NCI-H2196 (cell line): ENCODE results near the gene CFAP43.

Experiments used
- DNase-seq: peaks from one replicate; lab custom pipeline; 2025; ENCODE audit not compliant: unreplicated experiment; lab: John Stamatoyannopoulos, UW

CFAP43 gene, protein sequence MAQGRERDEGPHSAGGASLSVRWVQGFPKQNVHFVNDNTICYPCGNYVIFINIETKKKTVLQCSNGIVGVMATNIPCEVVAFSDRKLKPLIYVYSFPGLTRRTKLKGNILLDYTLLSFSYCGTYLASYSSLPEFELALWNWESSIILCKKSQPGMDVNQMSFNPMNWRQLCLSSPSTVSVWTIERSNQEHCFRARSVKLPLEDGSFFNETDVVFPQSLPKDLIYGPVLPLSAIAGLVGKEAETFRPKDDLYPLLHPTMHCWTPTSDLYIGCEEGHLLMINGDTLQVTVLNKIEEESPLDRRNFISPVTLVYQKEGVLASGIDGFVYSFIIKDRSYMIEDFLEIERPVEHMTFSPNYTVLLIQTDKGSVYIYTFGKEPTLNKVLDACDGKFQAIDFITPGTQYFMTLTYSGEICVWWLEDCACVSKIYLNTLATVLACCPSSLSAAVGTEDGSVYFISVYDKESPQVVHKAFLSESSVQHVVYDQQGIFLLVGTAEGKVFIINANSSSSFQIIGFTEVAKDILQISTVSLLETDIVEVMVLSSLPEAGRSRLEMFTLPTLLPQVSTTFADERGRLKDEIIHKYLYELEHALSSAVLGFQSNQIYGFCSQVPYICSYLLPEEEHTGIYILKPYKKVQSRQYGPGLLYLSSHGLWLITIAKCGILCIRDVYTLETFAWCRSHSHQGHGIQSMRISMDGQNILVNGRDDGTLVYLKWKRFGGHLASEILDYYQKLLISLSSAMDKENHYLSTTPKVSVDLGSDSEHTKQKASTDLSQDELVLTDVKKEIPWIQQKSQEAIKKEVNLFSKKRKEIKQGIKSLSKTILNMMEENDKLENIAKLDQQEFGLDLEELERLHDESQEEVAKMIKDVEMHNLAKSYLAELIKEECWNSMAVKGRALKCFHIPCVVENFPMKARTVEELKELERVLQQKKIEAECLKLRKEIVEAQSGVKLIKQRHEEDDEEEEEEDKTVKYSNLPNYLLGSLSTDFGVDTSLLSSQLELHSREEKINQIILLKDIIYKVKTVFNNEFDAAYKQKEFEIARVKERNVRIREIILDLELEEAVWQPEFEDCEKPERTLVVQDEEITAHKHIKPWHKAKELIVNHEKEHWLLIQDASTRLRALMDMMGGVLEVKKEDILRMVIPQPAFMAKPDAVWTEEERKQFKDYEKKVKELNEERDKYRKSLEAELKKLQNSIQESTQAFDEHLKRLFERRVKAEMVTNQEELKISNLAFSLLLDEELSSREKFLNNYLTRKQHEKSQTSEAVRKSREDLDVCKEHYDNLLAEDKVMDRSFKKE (N-terminal part only)

DNA sequence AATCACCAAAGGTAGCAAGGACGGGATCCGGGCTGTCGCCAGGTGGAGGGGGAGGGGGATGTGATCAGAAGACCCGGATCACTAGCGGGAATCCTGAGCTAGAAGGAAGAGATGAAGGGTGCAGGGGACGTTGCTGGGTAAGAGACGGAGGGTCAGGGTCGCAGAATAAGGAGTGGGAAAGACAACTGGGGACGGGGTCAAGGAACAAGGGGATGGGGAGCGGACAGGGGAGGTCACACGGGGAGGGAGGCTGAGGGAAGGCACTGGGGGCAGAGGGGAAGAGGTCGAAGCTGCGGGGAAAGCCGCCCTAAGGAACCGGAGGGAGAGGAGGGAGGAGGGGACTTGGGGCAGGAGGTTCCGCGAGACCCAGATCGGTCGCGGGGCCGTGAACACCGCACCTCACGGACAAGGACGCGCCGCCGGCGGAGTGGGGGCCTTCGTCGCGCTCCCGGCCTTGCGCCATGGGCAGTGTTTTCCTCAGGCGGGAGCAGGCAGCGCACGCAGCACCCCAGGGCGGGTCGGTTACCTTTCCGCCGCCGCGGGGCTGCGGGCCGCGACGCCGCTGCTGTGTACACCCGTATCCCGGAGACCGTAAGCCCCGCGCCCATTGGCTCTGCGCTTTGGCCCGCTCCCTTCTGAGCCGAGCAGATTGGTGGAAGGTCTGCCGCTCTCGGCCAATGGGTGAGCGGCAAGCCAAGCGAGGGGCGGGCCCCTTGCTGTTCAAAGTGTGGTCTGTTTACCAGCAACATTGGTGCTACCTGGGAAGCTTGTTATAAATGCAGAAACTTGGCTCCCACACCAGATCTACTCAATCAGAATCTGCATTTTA is at the start of gene CFAP43:
CFAP43 (minus strand) TSS at position 581 of the 829 bp plus-strand sequence; CDS start at position 463, 118 bp downstream.
- DNase-seq, result peak; percentile 87

DNA sequence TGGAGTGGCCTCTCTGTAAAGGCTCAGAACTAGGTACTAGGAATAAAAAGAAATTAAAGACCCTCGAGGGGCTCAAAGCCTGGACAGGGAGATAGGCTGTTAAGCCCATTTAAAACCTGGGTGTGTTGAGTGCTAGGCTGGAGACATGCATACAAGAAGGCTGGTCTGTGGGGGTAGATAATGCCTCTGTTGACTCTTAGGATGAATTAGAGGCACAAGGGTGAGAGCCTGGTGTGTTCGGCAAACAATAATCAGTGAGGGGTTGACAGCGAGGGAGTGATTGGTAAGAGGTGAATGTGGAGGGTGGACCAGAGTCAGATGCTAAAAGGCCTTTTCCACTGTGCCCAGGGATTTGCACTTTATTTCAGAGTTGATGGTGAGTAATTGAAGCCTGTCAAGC is 49.5 kb upstream of the CFAP43 start:
- DNase-seq, result no peak

DNA sequence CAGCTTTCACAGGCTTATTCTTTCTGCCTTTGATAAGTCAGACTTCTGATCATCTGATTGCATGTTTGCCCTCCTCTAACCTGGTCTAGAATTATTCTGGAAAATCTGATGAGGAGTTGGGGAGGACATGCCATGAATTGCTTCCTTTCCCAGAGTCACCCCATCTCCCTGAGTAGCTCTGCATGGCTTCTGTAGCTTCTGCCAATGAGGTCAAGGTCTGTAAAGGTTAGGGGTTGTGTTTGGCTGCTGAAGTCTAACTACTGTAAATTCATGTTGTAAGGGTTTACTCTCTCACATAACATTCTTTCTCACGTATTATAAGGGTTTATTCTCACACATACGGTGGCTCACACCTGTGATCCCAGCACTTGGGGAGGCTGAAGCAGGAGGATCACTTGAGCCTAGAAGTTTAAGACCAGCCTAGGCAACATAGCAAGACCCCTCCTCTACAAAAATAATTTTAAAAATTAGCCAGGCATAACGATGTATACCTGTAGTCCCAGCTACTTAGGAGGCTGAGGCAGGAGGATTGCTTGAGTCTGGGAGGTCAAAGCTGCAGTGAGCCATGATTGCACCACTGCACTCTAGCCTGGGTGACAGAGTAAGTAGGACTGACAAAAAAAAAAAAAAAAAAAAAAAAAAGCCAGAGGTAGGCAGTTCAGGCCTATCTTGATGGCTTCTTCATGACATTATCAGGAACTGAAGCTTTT is 47.5 kb upstream of the CFAP43 start:
- no peak for DNase-seq

DNA sequence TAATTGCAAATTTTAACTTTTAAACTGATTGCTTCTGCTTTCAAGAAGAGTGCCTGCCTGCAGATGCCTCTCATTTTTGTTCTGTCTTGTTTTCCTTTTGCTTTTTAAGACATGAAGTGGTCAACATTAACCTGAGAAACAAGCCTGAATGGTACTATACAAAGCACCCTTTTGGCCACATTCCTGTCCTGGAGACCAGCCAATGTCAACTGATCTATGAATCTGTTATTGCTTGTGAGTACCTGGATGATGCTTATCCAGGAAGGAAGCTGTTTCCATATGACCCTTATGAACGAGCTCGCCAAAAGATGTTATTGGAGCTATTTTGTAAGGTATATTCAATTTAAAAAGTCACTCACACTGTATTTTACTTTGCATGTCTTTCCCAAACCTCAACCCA is 45.6 kb upstream of the CFAP43 start:
- peak; percentile 60 for DNase-seq

DNA sequence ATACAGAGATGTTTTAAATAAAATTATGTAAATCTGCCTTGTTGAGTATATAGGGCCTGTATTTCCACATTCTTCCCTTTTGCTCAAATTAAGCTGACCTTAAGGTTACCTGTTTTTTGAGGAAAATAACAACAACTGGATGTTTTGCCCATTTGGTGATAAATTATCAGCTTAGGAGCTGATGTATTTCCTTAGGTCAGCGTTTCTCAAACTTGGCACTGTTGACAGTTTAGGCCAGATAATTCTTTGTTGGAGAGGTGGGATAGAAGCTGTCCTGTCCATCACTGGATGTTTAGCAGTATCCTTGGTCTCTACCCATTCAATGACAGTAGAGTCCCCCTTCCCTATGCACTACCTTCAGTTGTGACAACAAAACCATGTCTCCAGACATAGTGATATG is 44.0 kb upstream of the CFAP43 start:
- DNase-seq, result no peak

DNA sequence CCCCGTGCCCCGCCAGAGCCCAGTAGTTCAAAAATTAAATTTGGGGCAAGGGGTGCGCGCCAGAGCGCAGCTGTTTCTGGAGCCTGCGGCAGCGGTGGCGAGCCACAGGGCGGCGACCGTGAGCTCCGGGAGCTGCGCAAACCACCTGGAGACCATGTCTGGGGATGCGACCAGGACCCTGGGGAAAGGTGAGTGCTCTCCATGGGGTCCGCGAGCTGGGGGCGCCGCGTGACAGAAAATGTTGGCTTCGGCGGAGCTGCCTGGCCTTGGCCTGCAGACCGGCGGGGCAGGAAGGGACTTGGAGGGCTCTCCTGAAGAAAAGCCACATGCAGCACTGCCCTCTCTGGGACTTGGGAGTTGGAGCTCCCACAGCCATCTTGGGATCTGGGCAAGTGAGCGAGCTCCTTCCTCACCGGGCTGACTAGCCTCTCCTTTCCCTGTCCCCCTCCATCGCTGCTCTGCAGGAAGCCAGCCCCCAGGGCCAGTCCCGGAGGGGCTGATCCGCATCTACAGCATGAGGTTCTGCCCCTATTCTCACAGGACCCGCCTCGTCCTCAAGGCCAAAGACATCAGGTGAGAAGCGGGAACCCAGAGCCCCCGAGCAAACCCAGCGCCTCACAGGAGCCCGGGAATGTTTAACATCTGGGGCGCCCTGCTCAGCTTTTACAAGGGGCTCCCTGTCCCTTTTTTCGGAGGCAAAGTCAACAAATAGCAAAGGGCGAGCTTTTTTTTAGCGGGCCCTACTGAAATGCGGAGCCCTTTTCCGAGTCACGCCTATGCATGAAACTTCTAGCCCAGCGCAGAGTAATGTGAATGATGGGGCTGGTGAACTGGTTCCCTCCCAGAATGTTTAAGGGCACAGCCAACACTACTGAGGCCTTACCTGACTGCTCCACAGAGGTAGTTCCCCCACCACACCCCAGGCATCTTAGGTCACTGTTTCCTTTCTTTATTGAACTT is 42.9 kb upstream of the CFAP43 start:
- DNase-seq, result no peak

DNA sequence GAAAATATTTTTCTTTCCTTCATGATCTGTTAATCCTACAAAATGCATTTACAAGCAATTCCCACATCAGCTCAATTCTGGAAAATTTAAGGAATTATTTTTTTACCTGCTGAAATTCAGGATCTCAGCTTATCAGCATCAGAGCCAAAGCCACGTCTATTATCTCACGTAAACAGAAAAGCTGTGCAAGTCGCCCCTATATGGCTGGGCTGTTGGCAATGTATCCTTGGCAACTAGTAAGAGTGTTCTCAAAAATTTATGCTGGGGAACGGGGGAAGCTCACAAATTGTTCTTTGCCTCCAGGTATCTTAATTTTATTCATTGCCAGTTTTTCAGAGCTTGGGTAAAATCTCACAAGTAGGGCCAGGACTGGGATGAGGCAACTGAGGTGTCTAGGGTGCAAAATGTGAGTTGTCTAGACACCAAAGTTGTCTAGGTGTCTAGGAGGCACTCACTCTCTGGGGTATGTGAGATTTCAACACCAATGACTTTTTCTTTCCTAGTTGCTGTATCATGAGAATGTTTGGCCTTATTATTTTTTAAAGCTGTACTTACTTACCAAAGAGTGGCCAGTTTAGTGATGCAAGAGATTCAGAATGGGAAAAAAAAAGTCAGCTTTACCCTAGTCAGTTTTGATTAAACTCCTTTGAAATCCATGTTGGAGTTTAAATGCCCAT is 41.9 kb upstream of the CFAP43 start:
- no peak for DNase-seq

DNA sequence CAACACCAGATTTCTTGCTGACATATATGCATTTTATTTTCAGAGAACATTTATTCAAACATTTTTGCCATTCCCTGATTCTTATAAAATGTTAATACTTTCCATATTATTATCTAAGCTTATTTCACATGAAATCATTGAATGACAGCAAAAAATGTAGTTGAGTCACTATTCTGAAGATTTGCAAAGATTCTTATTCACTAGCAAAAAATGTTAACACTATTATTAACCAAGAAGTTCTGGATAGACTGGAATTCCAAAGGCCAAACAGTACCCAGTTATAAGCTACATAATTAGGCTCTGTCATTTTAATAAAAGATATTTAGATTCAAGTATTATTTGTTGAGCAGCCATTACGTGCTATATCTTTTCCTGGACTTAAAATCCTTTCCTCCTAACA is 41.1 kb upstream of the CFAP43 start:
- DNase-seq, result no peak

DNA sequence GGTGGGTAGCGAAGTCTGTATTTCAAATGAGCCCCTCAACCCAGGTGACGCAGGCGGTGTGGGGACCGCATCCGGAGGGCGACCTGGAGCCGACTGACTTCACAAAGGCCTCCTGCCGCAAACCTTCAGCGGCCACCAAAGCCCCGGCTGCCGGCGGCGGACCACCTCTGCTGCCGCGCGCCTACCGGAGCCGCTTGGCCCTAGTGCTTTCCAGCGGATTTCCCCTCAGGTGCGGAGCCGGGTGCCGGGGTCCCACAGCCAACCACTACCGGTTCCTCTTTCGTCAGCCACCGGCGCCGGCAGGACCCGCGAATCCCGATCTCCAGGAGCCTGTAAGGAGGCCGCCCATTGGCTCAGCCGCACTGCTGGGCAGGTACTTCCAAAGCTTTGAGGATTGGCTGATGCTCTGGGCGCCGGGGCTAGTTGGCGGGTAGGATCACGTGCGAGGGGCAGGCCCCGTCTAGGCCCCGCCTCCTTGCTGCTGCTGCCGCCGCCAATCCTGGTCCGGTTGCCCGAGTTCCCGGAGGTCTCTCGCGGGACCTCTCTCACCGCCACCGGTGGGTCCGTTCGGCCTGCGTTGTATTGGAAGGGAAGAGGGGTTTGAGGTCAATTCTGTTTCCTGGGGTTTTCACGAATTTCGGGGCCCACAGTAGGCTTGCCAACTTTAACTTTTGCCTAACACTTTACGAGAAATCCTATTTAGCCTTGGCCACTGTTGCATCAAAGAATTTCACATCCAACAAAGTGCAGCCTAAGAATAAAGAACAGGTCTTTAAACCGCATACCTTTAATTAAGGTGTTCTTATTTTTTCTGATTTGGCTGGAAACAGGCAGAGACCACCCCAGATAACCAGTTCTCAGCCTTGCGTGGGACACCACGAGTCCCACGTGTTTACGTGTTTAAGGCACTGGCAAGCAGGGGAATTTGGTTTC is 36.8 kb upstream of the CFAP43 start, which contains the start of gene GSTO2:
GSTO2 (plus strand) TSS at position 472 of the 933 bp plus-strand sequence. CDS start 5,732 bp downstream, outside the sequence.
- peak; percentile 89 for DNase-seq

DNA sequence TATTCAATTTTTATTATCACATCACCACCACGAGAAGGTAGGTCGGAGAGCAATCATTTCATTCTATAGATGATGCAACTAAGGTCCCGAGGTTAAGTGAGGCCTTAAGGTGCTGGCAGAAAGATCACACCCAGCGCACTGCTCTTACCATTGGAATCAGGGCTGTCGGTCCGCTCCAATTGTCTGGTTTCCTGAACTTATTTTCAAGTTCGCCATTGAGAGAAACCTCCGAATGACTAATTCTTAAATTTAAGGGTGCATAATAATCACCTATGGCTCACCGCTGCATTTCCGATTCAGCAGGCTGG is 36.2 kb upstream of the CFAP43 start:
- DNase-seq, result no peak

DNA sequence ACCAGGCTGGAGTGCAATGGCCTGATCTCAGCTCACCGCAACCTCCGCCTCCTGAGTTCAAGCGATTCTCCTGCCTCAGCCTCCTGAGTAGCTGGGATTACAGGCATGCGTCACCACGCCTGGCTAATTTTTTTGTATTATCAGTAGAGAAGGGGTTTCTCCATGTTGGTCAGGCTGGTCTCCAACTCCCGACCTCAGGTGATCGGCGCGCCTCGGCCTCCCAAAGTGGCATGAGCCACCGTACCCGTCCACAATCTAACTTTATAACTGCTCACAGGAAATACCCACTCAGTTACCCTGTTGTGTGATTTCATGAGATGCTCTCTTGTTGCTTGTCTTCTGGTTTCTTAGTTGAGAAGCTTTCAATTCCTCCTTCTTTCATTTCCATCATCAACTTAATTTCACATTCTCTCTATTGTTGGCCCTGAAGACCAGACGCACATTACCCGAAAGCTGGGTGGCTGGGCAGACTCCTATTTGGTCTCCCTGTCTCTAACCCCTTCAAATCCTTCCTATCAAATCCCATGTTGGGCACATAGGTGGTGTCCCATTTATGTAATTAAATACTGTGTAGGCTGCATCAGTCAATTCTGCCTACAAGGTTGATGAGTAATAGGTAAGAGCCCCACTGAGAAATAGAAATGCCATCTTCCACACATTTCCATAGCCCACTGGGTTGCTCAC is 35.7 kb upstream of the CFAP43 start:
- no peak for DNase-seq

DNA sequence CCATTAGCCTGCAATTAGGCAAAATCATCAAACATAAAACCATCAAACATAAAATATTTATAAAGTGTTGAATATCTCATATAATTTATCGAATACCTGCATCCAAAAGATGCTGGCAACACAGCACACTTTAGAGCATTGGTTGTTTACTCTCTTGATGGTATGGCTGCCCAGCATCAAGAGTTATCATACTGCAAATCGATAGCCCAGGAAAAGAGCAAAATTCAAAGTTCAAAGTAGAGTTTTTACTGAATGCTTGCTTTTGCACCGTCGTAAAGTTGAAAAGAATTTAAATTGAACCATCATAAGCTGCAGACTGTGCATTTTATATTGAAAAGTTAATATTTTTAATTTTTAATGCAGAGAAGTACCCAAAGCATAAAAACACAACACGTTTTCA is 32.6 kb upstream of the CFAP43 start:
- no peak for DNase-seq

DNA sequence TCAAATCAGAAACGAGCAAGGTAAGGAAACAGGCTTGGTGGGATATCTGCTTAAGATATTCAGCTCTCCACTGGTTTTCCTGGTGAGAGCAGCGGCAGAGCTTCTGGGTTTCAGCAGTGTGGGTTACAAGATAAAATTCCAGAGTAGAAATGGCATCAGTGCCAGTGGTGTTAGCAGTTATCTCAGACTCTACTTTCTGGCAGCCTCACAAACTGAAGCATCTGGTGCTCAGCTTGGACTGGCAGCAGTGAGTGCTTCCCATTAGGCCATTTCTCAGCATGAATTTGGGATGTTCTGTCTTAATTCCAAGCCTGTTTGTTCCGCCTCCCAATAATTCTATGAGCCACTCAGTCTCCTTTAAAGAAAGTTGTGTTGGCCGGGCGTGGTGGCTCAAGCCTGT is 29.9 kb upstream of the CFAP43 start:
- no peak for DNase-seq

DNA sequence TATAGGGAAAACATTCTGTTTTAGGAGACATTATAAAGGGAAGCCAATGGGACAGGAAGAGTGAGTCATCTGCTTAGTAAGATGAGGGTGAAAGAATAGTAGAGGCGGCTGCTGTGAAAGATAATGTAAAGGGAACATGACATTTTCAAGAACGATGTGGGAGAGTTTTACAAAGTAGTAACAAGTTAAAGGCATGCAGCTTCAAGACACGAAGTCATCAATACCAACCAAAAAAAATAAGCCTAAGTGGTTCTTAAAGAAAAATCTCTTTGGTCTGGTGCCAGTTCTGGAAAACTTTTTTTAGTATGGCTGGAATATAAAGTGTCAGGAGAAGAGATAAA is 28.6 kb upstream of the CFAP43 start:
- no peak for DNase-seq

DNA sequence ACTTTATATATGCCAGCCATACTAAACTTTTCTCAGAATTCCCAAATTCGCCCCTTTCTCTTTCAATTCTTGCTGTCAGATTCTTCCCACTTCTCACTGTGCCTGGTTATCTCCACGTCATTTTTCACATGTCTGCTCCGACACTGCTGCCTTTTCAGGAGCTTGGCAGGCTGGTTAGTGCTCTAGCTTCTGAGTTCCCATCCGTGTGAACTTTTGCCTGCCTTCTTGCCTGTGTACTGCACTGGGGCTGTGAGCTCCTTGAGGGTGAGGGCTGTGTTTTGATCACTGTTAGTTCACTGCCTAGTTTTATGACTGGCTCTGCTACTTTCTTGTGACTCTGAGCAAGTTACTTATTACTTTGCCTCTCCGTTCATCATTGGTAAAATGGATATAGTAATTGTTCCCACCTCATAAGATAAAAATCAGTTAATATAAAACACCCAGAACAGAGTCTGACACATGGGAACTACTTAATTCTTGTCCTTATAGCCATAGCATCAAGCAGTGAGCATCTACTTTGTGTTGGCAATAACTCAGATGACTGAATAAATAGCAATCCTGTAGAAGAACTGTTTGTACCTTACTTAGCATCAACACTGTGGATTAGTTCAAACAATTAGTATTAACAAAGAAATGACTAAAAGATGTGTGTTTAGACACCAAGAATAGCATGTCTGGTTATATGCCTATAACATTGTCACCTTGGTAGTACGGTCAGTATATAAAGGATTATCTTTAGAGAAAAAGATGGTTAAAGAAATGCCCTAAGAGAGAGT is 28.0 kb upstream of the CFAP43 start:
- DNase-seq, result no peak

DNA sequence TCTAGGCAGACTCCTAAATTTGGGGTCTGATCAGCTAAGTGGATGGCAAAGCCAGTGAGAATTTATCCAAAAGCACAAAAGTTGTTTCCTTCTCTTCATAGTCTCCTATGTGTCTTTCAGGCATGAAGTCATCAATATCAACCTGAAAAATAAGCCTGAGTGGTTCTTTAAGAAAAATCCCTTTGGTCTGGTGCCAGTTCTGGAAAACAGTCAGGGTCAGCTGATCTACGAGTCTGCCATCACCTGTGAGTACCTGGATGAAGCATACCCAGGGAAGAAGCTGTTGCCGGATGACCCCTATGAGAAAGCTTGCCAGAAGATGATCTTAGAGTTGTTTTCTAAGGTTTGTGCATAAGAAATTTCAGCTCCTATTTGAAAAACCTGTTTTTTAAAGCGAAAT is 27.3 kb upstream of the CFAP43 start:
- DNase-seq, result no peak
